A172 (cell line): ENCODE measurements around the gene VTI1A. TPM values are rescaled to one million over a fixed set of nuclear protein-coding genes. Genes with fewer than 3 reads are reported as not detected.
"Not testable (repeated sequence)": the region's sequence is repeated elsewhere in the genome, so short reads cannot be mapped to it uniquely, and the experiment has no call there.

Source experiments
- DNase-seq: peaks from one replicate; pipeline ENCODE4 v3.0.0-alpha.2; 2015; ENCODE audit warnings: low spot score
- total RNA-seq: library from RNA; depleted of rRNA; stranded (reverse); fragments of >200 nt; shearing (Covaris generic); gene quantifications from 2 replicates; pipeline ENCODE4 v1.2.3, GENCODE V29; 2014

VTI1A gene
- total RNA-seq, 1 experiment from 2014 or later, result 38.1 TPM

DNA sequence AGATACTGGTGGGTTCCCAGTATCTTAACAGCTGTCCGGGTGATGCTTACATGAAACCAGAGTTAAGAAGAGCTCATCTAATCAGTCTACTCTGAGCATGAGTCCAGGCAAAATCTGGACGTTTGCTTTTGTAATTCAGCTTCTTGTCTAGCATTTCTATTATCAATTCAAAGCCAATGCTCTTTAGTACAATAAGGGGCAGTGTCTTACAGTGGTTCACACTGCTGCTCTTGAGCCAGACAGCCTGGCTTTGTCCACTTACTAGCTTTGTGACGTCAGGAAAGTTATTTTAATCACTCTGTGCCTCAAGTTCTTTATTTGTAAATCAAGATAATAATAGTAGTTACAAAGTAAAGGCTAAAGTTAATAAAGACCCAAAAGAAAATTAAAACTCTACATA, 275.7 kb downstream of the VTI1A start:
- no peak for DNase-seq

DNA sequence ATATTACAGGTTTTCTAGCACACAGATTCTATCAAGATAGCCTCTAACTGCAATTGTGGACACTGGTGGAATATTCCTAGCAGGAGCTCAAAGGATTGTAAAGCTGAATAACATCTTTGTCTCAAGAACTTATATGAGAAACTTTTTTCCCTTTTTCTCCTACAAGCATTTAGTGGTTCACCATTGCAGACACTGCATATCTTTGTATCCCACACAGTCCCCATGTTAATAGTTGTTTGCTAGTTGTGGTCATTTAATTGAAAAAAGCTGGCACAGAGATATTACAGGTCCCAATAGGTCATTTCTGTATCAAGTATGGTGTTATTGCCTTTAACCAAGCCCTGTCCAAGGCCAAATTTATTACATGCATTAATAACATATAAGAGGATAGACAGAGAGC, 276.9 kb downstream of the VTI1A start:
- no peak for DNase-seq

DNA sequence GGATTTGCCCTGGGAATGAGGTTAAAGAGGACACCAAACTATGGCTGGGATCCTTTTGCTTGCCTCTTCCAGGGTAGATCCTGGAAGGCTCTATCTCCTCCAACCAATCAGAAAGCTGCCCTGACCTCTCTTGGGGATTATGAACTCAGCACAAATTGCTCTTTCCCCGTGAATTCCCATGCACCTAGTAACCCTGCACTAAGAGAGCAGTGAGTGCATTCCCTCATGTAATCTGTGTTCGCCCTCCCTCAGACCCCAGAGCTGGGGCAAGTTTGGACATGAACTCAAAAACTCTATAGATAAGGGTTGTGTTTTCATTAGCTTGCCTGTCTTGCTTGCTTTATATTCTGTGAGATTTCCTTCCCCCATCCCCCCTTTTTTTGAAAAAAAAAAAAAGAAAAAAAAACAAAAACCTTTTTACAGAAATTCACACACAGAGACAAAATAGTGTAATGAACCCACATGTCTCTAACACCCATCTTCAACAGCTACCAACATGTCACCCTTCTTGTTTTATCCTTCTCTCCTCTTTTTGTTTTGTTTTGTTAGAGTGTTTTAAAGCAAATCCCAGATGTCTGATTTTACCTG, 277.5 kb downstream of the VTI1A start:
- no peak for DNase-seq

DNA sequence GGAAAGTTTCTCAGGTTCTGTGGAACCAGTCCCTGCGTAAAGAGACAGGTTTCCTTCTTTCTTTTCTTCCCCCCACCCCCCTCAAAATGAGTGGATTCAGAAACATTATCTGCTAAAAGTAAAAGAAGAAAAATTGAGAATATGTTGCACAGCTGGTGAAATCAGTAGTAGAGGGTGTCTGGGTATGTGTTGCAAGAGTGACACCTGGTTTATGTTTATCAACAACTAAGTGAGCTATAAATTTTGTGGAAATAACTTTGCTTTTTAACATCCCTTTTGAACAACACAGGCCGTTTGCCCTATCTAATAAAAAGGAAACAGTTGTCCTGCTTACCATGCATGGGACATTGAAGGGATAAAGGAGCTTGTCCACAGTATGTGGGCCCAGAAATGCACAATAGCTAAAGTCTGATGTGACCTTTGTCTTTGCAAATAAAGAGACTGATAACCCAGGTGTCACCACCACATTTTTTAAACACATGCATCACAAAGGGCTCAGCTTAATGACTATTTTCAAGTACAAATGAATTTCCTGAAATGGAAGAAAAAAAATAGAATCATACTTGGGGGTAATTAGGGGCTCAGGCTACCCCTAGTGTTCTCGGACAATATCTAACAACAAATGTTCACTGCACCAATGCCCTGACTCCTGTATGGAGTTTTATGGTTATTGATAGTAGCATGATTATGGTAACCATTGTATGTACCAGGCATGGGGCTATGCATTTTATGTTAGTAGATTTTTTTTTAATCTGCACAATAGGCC, 281.3 kb downstream of the VTI1A start:
- no peak for DNase-seq

DNA sequence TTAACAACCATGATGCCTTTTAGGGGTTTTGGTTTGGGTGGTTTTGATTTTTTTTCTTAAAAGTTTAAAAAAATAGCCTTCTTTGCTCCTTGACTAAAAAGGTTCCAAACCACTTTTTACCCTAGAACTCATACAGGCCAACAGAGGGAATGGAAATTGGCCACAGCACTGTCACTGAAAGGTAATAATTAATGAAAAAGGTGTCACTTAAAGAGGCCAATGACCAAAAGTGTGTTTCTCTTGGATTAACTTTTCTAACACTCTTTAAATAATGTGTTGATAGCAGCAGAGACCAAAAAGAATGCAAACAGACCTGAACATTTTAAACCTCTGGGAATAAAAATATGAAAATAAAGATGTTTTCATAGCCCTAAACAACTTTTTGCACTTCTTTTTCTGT, 282.0 kb downstream of the VTI1A start:
- DNase-seq, result no peak

DNA sequence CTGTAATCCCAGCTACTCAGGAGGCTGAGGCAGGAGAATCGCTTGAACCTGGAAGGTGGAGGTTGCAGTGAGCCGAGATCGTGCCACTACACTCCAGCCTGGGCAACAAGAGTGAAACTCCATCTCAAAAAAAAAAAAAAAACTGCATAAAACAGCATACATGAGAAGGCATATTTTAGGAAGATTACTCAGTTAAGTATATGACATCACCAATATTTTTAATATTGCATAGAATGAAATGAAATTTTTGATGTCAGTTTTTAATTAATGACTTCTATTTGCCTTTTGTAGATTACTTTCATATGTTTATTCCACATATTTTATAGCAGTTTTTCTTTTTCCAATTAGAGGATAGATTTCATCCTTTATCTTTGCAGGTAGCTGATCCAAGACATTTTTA, 284.4 kb downstream of the VTI1A start:
- DNase-seq, result not testable (repeated sequence)

DNA sequence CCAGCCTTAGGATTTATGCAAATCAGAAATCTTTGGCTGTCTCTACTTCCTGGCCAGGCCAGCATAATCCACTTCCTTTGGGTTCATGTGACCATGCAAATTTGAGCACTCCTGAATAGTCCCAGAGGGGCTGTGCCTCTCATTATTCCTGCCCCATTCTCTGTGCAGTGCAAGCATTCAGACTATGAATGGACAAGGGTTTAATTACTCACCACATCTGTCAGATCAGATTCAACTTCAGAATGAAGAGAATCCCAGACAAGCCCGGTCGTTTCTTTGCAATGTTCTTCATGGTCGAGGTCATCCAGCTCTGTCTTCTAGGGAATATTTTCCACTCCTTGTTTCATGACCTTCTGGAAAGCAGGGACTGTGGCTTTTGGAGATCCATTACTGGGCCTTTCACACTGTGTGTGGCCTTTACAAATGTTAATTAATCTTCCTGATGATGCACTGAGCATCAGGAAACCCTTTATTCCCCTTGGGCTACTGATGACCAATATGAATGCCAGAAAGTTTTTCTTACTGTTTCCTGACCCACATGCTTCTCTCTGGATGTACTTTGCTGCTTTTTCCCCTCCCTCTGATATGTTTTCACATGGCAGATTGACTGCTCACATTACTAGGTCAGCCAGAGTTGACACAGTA, 285.4 kb downstream of the VTI1A start:
- peak; percentile 11 for DNase-seq

DNA sequence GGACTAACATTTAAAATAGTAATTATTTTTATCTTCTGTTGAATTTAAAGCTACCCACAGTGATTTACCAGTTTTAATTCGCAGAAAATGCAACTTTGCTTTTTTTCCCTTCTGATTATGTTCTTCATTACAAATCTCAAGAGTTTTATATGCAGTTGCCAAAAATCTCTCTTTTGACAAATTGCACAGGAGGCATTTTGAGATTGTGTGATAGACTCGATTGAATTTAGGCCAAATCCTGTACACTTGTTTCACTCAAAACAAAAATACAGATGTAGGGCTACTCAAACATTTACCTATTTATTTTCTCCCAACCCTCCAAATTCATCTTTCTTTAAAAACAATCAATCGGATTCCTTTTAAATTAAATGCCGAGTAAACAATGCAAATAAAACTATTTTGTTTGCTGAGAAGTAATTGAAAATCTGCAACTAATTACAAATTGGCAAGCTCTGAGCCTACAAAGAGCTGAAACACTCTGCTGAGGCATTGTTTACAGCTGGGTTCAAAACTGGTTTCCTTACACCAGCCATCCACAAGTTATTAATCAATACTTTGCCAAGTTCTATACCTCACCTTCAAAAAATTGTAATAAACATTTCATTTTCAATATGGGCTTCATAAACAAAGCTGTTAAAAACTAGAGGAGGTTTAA, 288.2 kb downstream of the VTI1A start:
- no peak for DNase-seq

DNA sequence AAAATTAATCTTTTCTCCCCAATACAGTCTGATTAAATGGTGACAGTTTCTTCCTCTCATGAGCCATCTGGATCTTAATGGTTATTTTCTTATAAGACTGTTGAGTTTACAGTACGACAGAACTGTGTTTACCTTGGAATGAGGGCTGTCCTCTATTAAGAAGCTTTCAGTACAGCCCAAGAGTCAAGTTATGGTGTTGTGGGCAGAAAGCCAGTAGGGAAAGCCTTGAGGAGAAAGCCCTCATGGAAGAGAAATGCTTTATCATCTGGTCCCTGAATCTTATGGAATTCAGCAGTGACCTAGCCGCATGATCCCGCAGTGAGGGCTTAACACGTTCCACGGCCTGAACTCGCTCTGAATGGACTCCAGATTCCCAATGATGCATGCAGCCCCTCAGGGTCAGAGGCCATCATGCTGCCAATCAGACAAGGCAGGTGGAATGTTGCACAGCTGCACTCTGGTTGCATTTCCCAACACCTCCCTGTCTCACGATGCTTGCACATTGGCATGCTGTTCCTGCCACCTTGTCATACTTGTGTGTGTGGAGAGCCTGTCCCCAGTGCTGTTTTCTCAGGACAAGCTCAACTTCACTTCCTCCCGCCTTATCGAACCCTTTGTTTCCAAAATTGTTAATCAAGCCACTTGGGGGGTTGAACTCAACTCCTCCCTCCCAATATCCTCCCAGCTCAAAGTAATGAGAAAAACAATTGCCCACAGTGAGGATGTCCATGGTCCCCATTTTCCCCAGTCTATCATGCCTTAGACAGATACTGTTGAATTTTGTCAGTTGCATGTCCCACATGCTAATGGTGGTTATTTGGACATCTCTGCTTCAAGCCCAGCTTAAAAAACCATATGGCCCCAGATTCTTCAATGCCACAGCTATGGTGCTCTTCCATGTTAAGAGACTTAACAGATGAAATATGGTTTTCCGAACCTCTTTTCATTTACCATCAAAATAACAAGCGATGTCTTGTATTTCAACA, 291.9 kb downstream of the VTI1A start:
- DNase-seq, result no peak

DNA sequence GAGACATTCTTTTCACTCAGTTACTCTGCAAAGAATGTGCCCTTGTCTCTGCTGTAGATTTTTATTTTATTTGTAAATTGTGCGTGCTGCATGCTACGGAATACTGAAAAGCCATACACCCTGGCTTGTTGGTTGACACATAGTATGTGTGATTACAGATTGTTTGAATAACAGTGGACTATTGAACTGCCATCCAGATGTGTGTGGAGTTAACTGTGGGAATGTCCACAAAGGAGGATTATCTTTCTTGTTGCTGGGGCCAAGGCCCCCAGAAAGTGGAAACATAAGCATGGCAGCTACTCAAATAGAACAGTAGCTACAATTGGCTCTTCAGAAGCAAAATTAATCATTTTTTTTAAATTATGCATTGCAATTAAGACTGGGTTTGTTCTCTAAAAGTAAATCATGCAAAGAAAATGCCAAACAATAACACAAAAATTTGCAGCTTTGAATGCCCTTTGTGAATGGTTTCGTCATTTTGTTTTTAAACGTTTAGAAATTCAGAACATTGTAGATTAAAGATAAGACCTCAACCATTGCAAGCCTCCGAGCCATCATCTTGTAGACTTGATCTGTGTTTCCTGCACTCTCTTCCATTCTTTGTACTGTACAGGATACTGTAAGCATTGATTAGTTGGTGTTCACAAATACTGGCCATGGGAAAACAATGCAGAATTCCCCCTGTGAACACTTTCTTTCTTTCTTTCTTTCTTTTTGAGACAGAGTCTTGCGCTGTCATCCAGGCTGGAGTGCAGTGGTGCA, 292.8 kb downstream of the VTI1A start:
- DNase-seq, result no peak

DNA sequence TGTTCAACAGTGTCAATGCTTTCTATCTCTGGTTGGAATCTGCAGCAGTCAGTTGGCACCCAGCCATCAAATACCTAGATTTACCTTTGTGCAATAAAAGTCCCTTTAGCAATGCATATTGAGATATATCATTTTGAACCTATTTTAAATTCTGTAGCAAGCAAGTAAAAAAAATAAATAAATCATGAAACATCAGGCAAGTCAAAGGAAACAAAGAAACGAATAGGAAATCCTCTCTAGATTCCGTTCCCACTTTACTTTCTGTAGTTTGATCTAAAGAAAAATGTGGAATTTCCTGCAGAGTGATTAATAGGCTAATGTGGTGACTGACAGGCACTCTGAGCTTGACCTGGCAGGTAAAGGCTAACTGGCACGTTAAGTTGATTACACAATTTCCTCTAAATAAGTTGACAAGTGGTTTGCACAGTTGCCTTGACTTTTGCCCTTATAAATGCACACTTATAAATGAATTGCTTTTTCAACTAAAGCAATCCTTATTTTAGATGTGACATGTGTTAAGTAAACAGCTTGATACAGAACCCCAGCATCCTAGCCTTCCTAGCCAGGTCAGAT, 294.9 kb downstream of the VTI1A start:
- DNase-seq, result no peak

DNA sequence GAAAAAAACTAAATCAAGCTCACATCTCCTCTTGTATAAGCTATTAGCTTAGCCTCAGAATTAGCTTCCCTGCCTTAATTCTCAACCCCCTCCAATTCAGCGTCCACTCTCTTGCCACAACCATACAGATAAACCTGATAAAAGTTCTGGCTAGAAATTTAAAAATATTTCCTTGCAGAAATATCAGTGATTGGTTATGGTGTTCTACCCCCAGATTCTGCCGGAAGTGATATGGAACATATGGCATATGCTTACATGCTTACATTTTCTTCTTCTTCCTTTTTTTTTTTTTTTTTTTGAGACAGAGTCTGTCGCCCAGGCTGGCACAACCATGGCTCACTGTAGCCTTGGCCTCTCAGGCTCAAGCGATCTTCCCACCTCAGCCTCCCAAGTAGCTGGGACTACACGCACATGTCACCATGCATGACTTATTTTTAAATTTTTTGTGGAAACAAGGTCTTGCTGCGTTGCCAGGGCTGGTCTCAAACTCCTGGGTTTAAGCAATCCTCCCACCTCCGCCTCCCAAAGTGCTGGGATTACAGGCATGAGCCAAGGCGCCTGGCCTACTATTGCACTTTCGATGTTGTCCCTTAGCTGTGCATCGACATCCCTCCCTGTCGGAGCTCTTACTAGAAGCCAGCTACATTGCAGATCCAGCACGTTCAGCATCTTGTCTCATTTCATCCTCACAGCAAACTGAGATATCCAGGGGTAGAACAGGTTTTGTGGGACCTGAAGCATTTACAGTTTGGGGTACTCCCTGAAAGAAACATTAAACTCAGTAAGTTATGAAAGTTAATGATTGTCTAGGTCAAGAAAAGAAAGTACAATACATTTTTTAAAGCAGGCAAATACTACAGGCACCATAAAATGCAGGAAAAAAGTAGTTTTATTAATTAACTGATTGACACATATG, 297.4 kb downstream of the VTI1A start:
- DNase-seq, result no peak

DNA sequence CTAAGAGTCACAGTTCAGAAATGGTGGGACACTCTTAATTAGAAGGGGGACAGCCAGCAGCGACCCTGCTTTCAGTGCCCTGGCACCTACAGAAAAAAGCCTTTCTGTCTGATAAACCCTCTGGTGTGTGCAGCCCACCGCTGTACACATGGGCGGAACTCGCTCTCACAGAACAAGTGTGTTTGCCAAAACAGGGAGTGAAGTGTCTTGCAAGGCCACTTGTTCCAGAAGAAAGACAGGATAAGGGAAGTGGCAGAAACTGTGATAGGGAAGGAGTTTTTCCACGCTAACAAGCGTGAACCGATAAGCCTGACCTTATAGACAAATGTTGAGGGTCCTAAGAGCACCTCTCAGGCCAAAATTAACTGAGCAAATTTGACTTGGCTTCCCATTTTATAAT, 299.3 kb downstream of the VTI1A start:
- no peak for DNase-seq

DNA sequence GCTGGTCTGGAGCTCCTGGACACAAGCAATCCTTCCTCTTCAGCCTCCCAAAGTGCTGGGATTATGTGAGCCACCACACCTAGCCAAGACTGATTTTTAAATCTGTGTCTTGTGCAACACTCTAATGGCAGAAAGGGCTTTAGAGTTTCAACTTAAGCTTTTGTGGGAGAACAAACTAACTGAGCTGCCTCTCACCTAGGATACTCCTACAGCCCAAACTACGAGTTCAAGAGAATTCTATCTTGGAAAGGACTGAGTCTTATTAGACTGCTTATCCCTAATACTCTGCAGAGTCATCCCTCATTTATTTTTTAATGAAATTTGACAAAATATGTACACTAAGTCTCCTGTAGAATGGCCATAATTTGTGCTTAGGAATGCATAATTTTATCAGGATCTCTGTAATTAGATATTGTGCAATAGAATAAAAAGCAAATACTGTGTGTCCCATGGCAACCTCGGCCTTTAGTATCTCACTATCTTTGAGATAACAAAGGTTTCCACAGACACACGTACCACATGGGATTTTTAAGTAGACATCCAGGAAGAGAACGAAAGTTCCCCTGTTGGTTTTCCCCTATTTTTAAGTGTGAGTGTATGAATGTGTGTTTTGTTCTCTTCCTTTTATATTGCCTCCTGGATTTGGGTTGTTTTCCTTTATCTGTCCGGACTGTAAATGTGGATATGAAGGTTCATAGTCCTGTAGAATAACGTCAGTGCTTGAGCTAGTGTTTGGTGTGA, 303.6 kb downstream of the VTI1A start:
- no peak for DNase-seq

DNA sequence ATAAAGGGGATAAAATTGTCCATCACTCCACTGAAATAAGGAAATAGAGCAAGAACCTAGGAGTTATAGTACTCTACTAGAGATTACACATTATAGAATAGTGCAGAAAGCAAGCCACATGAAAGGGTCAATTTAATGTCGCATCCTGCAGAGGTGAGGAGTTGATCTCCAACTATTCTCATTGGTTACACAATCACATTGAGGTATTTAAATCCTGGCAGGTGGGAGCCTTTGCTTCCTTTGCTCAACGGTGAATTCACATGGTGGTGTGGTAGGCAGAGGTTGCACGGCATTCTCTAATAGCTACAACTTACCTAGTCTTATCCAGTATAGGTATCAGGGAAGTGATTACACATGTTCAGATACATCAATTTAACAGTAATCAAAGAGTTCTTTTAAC, 304.6 kb downstream of the VTI1A start:
- DNase-seq, result no peak

DNA sequence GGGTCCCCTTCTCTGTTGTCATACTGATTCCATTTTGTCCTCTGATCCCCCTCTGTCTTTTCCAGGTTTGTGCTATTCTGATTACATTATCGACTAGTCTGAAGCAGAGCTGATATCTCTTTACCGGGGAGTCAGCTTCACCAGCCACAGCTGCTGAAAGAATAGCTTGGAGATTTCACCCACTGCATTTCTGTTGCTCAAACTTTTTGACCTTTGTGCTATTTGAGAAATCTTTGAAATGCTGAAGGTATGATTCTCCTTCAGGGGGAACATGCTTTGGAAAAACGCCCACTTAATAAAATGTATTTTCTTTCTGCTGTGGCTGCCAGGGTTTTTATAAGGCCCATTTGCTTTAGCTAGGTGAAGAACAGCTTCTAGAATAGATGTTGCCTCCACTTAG, 305.3 kb downstream of the VTI1A start:
- DNase-seq, result no peak

DNA sequence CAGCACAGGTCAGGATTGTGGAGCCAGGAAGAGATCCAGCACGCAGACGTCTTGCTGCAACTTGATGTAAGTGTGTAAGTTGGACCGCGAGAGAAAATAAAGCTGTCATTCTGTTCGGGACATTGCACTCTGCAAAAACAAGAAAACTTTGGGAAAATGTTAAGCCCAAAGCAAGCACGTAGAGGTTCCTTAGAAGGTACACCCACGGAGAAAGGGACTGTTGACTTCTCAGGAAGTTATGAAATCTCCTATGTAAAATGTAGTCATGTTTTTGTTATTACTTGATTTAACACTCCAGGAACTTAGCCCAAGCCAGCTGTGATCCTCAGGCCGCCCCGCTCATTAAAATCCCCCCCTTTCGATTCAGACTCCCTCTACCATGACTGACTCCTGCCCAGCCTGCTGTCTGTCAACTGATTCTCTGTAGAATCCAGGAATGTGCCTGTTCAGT, 307.0 kb downstream of the VTI1A start:
- no peak for DNase-seq

DNA sequence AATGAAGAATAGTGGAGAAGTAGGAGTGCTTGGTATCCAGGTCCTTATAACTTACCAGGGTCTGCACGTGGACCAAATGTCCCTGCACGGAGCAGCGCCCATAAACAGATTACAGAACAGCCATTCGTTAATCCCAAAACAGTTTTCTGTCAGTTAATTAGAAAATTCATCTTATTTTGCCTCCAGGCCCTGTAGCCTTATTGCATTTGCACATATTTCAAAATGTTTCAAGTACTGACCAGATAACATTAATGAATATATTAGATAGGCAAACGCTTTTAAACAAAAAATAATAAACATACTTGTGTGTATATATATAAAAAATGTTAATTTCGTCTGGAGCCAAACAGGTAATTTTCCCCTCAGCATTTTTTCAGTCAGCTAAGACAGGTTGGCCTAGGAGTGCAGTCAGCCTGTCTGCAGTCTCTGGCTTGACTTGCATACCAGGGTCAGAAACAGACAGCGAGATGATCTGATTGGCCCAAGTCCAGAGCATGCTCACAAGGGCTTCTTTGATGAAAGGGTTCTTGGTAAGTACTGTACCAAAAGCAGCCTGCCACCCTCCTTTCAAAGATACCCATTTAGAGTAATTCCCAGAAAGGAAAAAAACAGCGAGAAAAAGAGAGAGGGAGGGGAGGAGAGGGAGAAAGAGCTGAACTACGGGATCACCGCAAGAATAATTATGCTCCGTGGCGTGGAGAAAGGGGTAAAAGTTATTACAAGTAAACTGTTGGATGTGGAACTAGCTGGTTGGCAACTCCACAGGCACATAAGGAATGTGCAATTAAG, 308.6 kb downstream of the VTI1A start:
- DNase-seq, result no peak
